Muscle layer of duodenum (tissue), 2 donors: ENCODE measurements around the gene USP47.

Source experiments
- H3K27ac ChIP-seq: one replicate; pipeline ENCODE4 v1.7.0; 2013; ENCODE audit warnings: mild to moderate bottlenecking, low read length
- H3K27me3 ChIP-seq: one replicate; pipeline ENCODE4 v1.7.0; 2013; ENCODE audit warnings: low read depth, mild to moderate bottlenecking, control low read depth, low read length
- H3K36me3 ChIP-seq, 2 donors: one replicate each; pipeline ENCODE4 v1.7.0; 2013; ENCODE audit warnings: low read length in 2 of 2, control low read depth in 1 of 2, mild to moderate bottlenecking in 1 of 2; ENCODE audit not compliant: insufficient read depth in 2 of 2, control insufficient read depth in 1 of 2
- H3K4me1 ChIP-seq, 2 donors: one replicate each; pipeline ENCODE4 v1.7.0; 2013; ENCODE audit warnings: low read length in 2 of 2, mild to moderate bottlenecking in 2 of 2, control low read depth in 1 of 2, moderate library complexity in 1 of 2; ENCODE audit not compliant: insufficient read depth in 2 of 2, control insufficient read depth in 1 of 2
- H3K4me3 ChIP-seq, 2 donors: one replicate each; pipeline ENCODE4 v1.7.0; 2013; ENCODE audit warnings: low read length in 2 of 2, low read depth in 1 of 2, mild to moderate bottlenecking in 1 of 2
- H3K9me3 ChIP-seq, 2 donors: one replicate each; pipeline ENCODE4 v1.7.0; 2013; ENCODE audit warnings: low read length in 2 of 2, control low read depth in 1 of 2, mild to moderate bottlenecking in 1 of 2; ENCODE audit not compliant: control insufficient read depth in 1 of 2
- donor health status: healthy.

The USP47 gene, protein sequence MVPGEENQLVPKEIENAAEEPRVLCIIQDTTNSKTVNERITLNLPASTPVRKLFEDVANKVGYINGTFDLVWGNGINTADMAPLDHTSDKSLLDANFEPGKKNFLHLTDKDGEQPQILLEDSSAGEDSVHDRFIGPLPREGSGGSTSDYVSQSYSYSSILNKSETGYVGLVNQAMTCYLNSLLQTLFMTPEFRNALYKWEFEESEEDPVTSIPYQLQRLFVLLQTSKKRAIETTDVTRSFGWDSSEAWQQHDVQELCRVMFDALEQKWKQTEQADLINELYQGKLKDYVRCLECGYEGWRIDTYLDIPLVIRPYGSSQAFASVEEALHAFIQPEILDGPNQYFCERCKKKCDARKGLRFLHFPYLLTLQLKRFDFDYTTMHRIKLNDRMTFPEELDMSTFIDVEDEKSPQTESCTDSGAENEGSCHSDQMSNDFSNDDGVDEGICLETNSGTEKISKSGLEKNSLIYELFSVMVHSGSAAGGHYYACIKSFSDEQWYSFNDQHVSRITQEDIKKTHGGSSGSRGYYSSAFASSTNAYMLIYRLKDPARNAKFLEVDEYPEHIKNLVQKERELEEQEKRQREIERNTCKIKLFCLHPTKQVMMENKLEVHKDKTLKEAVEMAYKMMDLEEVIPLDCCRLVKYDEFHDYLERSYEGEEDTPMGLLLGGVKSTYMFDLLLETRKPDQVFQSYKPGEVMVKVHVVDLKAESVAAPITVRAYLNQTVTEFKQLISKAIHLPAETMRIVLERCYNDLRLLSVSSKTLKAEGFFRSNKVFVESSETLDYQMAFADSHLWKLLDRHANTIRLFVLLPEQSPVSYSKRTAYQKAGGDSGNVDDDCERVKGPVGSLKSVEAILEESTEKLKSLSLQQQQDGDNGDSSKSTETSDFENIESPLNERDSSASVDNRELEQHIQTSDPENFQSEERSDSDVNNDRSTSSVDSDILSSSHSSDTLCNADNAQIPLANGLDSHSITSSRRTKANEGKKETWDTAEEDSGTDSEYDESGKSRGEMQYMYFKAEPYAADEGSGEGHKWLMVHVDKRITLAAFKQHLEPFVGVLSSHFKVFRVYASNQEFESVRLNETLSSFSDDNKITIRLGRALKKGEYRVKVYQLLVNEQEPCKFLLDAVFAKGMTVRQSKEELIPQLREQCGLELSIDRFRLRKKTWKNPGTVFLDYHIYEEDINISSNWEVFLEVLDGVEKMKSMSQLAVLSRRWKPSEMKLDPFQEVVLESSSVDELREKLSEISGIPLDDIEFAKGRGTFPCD (N-terminal part only)

DNA sequence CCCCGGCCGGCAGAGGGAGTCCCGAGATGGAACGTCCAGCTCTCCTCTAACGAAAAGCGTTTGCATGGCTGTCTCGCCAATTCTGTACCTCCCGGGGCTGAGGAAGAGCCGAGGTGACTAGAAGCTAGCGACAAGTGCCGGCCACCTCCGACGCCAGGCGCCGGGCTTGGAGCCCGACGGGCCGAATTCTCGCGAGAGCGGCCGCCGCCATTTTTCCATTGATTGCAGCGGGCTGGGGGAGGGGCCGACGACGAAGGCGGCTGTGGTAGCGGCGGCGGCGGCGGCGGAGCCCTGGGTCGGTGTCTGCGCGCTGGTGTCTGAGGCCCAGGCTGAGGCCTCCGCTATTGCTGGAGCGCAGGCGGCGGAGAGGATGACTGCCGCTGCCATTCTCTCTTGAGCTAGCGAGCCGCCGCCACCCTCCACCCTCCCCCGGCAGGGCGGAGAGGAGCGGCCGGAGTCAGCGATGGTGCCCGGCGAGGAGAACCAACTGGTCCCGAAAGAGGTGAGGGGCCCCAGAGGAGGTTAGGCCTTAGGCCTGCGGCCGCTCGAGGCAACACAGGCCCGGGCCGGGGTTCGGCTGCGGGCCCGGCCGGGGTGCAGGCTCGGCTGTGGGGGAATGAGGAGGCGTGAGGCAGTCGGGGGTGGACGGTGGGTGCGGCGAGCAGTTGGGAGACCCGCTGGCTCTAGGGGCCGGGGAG is at the start of gene USP47:
USP47 (plus strand) TSS at position 250 of the 698 bp plus-strand sequence; CDS start at position 464, 214 bp downstream.
- Histone ChIP-seq H3K27me3 (no peaks in the 10 kb centered on the region), H3K4me3 (peak within 1 kb of the TSS; percentile 86 to 88), H3K36me3 (peaks cover 0 to 17% of the 10 kb centered on the region in 2 donors), H3K27ac (peak within 1 kb of the TSS; percentile 95), H3K9me3 (no peaks in the 10 kb centered on the region), H3K4me1 (peaks cover 11 to 25% of the 10 kb centered on the region in 2 donors)

DNA sequence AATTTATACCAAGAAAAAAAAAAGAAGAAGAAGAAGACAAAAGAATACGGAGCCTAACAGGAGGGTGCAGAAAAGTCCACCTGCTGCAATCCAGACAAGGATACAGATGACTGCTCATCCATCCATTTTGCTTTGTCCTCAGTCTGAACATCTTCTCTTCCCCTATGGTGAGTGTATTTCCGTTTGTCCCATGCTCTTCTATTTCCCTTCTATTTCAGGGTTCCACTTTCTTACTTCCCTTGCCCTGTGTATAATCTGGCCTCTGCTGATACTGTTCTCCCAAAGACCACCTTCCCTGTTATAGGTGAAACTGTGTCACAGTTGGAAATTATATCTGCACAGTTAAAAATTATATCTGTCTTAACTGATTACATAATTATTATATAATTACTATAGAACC is 48.7 kb upstream of the USP47 start:
- Histone ChIP-seq H3K4me3 (no peak overlapping the region), H3K9me3 (no peaks in the 10 kb centered on the region), H3K27ac (no peak overlapping the region), H3K36me3 (no peaks in the 10 kb centered on the region), H3K4me1 (no peaks in the 10 kb centered on the region), H3K27me3 (no peaks in the 10 kb centered on the region)

DNA sequence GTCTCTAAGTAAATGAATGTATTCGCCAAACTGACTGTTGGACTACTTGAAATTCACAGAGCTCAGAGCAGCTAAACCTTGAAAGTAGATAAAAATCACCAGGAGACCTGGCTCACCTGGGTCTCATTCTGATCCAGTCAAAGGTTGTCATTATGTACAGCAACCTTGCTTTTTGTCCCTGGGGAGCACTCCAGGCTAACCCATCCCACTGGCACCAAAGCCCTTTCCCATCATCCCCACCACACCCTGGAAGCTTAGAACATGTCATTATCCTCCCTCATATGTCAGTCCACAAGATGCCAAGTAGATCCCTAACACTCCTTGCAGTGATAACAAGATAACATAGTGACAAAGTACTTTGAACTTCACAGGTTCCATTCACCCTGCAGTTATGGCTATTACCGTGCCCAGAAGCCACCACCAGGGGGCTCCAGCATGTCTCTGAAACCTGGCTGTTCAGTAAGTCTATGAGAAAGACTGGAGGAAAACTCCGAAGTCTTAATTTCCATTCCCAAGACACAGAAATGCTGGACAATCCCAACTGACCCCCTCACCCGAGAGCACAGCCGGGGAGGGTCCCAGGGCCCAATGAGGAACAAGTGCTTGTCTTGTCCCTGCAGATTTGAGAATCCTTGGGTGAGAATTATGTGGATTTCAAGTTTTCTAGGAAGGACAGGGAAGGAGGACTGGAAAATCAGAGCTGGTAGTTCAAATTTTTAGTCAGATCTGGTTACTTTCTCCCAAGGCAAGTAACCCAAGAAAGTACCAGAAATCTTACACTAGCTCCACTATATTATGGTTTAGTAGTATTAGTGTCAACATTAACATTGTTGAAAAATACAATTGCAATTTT is 43.0 kb upstream of the USP47 start:
- H3K36me3 ChIP-seq, result no peaks in the 10 kb centered on the region
- H3K9me3 ChIP-seq, result no peaks in the 10 kb centered on the region
- H3K4me1 ChIP-seq, result no peaks in the 10 kb centered on the region
- H3K4me3 ChIP-seq, result no peak overlapping the region
- H3K27ac ChIP-seq, result no peak overlapping the region
- H3K27me3 ChIP-seq, result no peaks in the 10 kb centered on the region

DNA sequence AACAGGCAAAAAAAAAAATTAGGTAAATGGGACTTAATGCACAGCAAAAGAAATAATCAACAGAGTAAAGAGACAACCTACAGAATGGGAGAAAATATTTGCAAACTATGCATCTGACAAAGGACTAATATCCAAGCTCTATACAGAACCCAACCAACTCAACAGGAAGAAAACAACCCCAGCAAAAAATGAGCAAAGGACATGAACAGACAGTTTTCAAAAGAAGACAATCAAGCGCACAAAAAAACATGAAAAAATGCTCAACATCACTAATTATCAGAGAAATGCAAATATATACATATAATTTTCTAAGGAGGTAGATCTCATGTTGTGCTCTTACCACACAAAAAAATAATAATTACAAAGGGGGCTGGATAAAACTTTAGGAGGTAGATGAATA is 36.5 kb upstream of the USP47 start:
- H3K4me1 ChIP-seq, result peaks cover 0 to 4% of the 10 kb centered on the region in 2 donors
- H3K36me3 ChIP-seq, result no peaks in the 10 kb centered on the region
- H3K9me3 ChIP-seq, result no peaks in the 10 kb centered on the region
- H3K27me3 ChIP-seq, result no peaks in the 10 kb centered on the region
- no peak overlapping the region for H3K4me3 ChIP-seq
- H3K27ac ChIP-seq, result no peak overlapping the region

DNA sequence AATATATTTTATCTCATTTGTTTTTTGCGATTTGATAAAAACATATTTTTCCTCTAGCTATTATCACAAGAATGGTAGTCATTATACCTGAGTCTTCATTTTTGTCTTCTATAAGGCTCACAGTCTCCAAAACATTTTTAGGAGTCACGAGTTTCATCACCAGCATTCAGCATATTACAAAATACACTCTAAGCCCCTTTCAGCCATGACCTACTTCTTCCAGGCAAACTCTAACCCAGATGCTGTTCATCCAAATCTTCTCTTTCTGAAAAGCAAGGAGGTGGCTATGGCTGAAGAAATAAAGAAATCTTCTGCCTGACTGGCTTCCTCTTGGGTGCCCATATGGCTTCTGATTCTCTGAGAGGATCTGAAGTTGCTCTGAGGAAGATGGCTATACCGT is 35.7 kb upstream of the USP47 start:
- no peaks in the 10 kb centered on the region for H3K9me3 ChIP-seq
- H3K36me3 ChIP-seq, result no peaks in the 10 kb centered on the region
- H3K4me1 ChIP-seq, result peaks cover 0 to 4% of the 10 kb centered on the region in 2 donors
- no peaks in the 10 kb centered on the region for H3K27me3 ChIP-seq
- H3K4me3 ChIP-seq, result no peak overlapping the region
- H3K27ac ChIP-seq, result no peak overlapping the region

DNA sequence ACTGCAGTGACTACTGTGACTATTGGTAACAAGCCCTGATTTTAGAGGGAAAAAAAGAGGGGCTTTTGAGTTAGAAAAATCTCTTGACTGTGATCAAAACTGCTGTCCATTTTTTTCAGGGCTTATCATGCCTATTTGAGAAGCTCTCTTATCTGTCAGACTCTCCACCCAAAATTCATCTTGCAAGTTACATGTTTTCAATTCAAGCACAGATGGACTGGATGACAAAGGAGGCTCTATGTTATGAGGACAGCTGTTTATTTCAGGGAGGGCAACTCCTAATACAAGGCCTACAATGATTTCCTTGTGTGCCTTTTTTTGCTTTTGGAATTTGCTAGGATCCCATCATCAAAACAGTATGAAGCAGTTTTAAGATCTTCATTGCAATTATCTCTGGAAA is 35.2 kb upstream of the USP47 start:
- no peak overlapping the region for H3K27ac ChIP-seq
- H3K9me3 ChIP-seq, result no peaks in the 10 kb centered on the region
- no peaks in the 10 kb centered on the region for H3K36me3 ChIP-seq
- peaks cover 0 to 4% of the 10 kb centered on the region in 2 donors for H3K4me1 ChIP-seq
- H3K4me3 ChIP-seq, result no peak overlapping the region
- no peaks in the 10 kb centered on the region for H3K27me3 ChIP-seq

DNA sequence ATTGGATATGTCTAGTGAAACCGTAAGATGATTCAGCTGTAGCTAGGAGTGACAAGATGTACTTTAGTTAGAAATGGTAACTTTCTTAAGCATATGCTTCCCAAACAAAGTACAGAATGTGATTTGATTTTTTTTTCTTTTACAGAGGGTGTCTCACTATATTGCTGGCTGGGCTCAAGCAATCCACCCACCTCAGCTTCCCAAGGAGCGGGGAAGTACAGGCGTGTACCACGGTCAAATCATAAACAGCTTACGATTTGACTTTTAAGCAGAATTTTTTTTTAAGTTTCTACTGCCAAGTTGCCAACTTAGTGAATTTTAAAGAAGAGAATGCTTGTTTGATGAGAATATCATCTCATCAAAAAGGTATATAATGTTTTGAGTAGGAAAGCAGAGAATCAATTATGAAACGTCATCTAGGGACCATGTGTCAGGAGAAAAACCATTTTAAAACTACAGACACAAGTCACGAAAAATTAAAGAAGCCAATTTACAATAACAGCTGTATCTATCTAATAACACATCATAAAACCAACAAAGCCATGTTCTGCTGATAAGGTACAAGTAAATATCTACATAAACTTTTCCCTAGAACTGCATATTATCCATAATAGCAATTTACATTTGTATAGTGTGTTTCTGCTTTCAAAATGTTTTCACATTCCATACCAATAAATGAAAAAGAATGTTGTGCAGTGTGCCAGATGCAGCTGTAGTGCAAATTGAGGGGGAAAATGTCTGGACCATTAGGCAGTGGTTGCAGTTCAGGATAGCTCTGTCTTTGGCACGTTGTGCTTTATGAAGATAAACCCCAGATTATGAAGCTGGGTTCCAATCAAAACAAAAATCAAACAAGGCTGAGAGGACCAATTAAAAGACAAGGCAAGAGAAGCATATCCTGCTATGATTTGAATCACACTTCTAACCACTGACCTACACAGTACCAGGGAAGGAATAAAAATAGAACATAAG is 33.7 kb upstream of the USP47 start:
- H3K4me1 ChIP-seq, result peaks cover 0 to 4% of the 10 kb centered on the region in 2 donors
- H3K27me3 ChIP-seq, result no peaks in the 10 kb centered on the region
- H3K27ac ChIP-seq, result no peak overlapping the region
- H3K36me3 ChIP-seq, result no peaks in the 10 kb centered on the region
- no peak overlapping the region for H3K4me3 ChIP-seq
- H3K9me3 ChIP-seq, result no peaks in the 10 kb centered on the region

DNA sequence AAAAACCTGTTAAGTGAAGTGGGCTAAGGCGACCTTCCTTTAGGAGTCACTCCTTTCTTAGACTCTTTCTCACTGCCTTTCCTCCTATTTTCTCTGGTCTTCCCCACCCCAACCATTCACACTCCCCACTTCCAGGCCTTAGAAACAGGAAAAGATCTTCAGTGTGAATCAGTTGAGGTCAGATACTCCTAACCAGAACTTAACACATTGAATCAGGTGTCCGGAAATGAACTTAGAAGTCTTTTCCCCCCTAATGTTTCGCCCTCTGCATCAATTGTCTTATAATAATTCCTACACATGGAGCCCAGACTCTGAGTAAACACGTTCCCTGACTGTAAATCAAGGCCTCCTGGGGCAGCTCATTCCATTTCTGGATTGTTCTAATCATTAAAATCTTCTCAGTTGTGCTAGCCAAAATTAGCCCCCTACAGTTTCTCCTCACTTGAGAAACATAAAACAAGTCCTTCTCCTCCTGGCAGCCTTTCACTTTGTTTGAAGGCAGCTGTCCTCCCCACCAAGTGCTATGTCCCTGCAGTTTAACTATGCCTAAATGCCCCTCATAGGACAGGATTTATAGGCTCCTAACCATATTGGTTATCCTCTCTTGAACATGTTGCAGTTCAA is 32.7 kb upstream of the USP47 start:
- Histone ChIP-seq H3K9me3 (no peaks in the 10 kb centered on the region), H3K4me3 (no peak overlapping the region), H3K36me3 (no peaks in the 10 kb centered on the region), H3K27ac (no peak overlapping the region), H3K27me3 (no peaks in the 10 kb centered on the region), H3K4me1 (peaks cover 0 to 4% of the 10 kb centered on the region in 2 donors)
